Caco-2 (cell line): ENCODE measurements around the gene ATP2C2. TPM values are rescaled to one million over a fixed set of nuclear protein-coding genes. Genes with fewer than 3 reads are reported as not detected.

Experiments used
- BruUV-seq: library from RNA; stranded (reverse); fragments of 400-500 nt; replicated peaks from 2 replicates; lab custom pipeline; 2021; lab: Mats Ljungman, UMichigan
- CTCF ChIA-PET: fragments of 300-600 bp; sonication (Branson Sonifier 250); formaldehyde crosslinking; loops from one replicate; lab custom pipeline; 2022; ENCODE audit warnings: antibody characterized with exemption; lab: Charles Lee
- POLR2A ChIA-PET: fragments of 300-600 bp; sonication (Branson Sonifier 250); formaldehyde crosslinking; loops from one replicate; lab custom pipeline; 2022; ENCODE audit warnings: antibody characterized with exemption; lab: Charles Lee
- DNase-seq, 2 experiments: peaks; one replicate each; pipeline versions ENCODE4 v3.0.0 to v3.0.0-alpha.2; 2020 to 2022
- H3K27me3 ChIP-seq: replicated peaks from 2 replicates; pipeline ENCODE4 v1.6.0; 2011; ENCODE audit warnings: low read length; ENCODE audit not compliant: control insufficient read depth, insufficient read depth
- H3K36me3 ChIP-seq: 2 replicates; pipeline ENCODE4 v1.5.1; 2011; ENCODE audit warnings: low read length; ENCODE audit not compliant: control insufficient read depth, insufficient read depth
- H3K4me1 ChIP-seq: fragments of 250-450 bp; sonication (Bioruptor Pico); 2 replicates; pipeline ENCODE4 v1.5.1; 2020; ENCODE audit warnings: mild to moderate bottlenecking
- H3K4me3 ChIP-seq: 2 replicates; pipeline ENCODE4 v1.5.1; 2011; ENCODE audit warnings: low read depth, mild to moderate bottlenecking, control low read depth, low read length
- H3K9me3 ChIP-seq: fragments of 250-450 bp; sonication (Bioruptor Pico); 2 replicates; pipeline ENCODE4 v1.5.1; 2020; ENCODE audit warnings: mild to moderate bottlenecking, moderate library complexity
- H3K27ac Mint-ChIP-seq: one replicate; pipeline ENCODE4 v1.8.0; 2022; ENCODE audit warnings: mixed read lengths; ENCODE audit not compliant: unreplicated experiment
- H3K27me3 Mint-ChIP-seq: one replicate; pipeline ENCODE4 v1.8.0; 2022; ENCODE audit warnings: mixed read lengths; ENCODE audit not compliant: insufficient read depth, unreplicated experiment
- H3K36me3 Mint-ChIP-seq: one replicate; pipeline ENCODE4 v1.8.0; 2022; ENCODE audit warnings: mild to moderate bottlenecking, mixed read lengths; ENCODE audit not compliant: insufficient read depth, unreplicated experiment
- H3K4me1 Mint-ChIP-seq: one replicate; pipeline ENCODE4 v1.8.0; 2022; ENCODE audit warnings: low read depth, mixed read lengths; ENCODE audit not compliant: unreplicated experiment
- H3K4me3 Mint-ChIP-seq: one replicate; pipeline ENCODE4 v1.8.0; 2022; ENCODE audit warnings: mild to moderate bottlenecking, moderate library complexity, mixed read lengths; ENCODE audit not compliant: unreplicated experiment
- H3K9me3 Mint-ChIP-seq: one replicate; pipeline ENCODE4 v1.8.0; 2022; ENCODE audit warnings: mixed read lengths; ENCODE audit not compliant: unreplicated experiment
- intact Hi-C: fragments of 100-400 bp; cut with micrococcal nuclease; formaldehyde crosslinking; loops from one replicate; pipeline ENCODE4 v1.10.0; 2022; ENCODE audit not compliant: unreplicated experiment
- total RNA-seq: library from RNA; stranded (reverse); gene quantifications from 2 replicates; pipeline ENCODE4 v1.2.3, GENCODE V29; 2022
- TF ChIP-seq, protein P1 (sequence below), 2 experiments: fragments of 200-600 bp in 1 of 2; IDR thresholded peaks; 1 replicate in 1 of 2; 2 replicates in 1 of 2; pipeline versions ENCODE4 v1.5.1 to v1.8.0; 2011 to 2022; ENCODE audit warnings: antibody characterized with exemption in 1 of 2, control low read depth in 1 of 2, inconsistent platforms in 1 of 2, low read depth in 1 of 2, low read length in 1 of 2, mild to moderate bottlenecking in 1 of 2, moderate library complexity in 1 of 2; ENCODE audit not compliant: insufficient read depth in 1 of 2, severe bottlenecking in 1 of 2, unreplicated experiment in 1 of 2

ATP2C2 gene
- total RNA-seq, 1 experiment from 2014 or later, result 47.0 TPM

DNA sequence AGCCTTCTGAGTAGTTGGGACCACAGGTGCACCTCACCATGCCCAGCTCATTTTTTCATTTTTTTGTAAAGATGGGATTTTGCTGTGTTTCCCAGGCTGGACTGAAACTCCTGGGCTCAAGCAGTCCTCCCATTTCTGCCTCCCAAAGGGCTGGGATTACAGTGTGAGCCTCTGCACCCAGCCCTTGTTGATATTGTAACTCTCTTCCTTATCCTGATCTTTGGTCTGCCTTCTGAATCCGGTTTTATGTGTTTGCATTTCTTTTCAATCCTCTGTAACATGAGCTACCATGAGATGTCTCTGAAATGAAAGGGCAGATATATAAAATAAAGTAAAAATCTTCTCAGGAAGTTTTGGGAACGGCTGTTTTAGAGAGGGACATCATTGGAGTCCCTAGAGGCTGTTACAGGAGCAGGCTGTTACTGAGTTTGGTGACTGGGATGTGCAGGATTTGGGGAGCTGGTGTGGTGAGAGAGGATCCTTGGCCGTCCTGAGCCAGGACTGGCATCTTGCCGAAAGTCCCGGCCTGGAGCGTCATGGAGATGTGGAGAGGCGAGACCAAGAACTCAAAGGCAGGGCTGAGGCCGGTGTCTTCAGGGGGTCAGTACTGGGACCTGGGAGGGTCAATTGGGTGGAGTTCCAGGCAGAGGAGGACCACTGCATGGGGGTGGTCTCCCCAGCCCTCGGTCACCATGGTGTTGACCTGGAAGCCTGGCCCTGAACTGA is 39.4 kb downstream of the ATP2C2 start:
- no peak overlapping the region for H3K4me3 Mint-ChIP-seq
- H3K36me3 Mint-ChIP-seq, result peaks cover 24% of the 10 kb centered on the region
- Histone ChIP-seq H3K4me1 (no peaks in the 10 kb centered on the region), H3K9me3 (no peaks in the 10 kb centered on the region), H3K36me3 (no peaks in the 10 kb centered on the region; the same call in 1 of the 2 replicates), H3K4me3 (no peak overlapping the region), H3K27me3 (no peaks in the 10 kb centered on the region)
- no TSS peak for BruUV-seq
- peaks cover 6% of the 10 kb centered on the region for H3K4me1 Mint-ChIP-seq
- H3K27ac Mint-ChIP-seq, result no peak overlapping the region
- TF ChIP-seq, protein P1, sequence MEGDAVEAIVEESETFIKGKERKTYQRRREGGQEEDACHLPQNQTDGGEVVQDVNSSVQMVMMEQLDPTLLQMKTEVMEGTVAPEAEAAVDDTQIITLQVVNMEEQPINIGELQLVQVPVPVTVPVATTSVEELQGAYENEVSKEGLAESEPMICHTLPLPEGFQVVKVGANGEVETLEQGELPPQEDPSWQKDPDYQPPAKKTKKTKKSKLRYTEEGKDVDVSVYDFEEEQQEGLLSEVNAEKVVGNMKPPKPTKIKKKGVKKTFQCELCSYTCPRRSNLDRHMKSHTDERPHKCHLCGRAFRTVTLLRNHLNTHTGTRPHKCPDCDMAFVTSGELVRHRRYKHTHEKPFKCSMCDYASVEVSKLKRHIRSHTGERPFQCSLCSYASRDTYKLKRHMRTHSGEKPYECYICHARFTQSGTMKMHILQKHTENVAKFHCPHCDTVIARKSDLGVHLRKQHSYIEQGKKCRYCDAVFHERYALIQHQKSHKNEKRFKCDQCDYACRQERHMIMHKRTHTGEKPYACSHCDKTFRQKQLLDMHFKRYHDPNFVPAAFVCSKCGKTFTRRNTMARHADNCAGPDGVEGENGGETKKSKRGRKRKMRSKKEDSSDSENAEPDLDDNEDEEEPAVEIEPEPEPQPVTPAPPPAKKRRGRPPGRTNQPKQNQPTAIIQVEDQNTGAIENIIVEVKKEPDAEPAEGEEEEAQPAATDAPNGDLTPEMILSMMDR (IDR thresholded peaks at IDR 0.05; ENCODE audit: insufficient read depth in 1 of 2, low read depth in 1 of 2, low read length in 1 of 2, severe bottlenecking in 1 of 2, unreplicated experiment in 1 of 2), result no peak
- no peaks in the 10 kb centered on the region for H3K27me3 Mint-ChIP-seq
- intact Hi-C loops, result no loop called here
- no peak for DNase-seq
- ChIA-PET CTCF (no interaction called here), POLR2A (no interaction called here)
- no peaks in the 10 kb centered on the region for H3K9me3 Mint-ChIP-seq

DNA sequence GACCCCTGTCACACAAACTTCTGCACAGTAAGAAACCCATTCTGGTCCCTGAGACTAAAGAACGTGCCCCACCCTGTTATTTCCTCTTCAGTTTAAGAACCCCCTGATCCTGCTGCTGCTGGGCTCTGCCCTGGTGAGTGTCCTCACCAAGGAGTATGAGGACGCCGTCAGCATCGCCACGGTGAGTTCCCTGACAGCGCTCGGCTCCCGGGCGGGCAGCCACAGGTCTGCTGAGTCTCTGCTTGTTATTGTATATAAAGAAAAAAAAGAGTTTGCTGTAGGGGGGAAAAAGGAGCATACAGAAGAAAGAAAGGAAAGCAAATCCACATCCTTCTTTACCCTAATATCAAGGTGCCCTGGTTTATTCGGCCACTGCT is 40.0 kb downstream of the ATP2C2 start:
- no peak overlapping the region for H3K27ac Mint-ChIP-seq
- H3K36me3 Mint-ChIP-seq, result peaks cover 28% of the 10 kb centered on the region

DNA sequence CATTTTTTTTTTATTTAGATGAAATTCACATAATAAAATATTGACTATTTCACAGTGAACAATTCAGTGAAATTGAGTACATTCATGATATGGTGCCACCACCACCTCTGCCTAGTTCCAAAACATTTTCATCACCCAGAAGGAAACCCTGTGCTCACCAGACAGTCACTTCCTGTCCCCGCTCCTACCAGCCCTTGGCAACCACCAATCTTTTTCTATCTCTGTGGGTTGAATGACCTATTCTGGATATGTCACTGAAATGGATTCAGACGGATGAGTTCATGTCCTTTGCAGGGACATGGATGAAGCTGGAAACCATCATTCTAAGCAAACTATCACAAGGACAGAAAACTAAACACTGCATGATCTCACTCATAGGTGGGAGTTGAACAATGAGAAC is 40.5 kb downstream of the ATP2C2 start:
- H3K4me3 ChIP-seq, result no peak overlapping the region
- H3K4me1 Mint-ChIP-seq, result peaks cover 6% of the 10 kb centered on the region
- DNase-seq, result no peak
- peaks cover 33% of the 10 kb centered on the region for H3K36me3 Mint-ChIP-seq
- ChIA-PET POLR2A (no interaction called here), CTCF (no interaction called here)
- H3K27me3 ChIP-seq, result no peaks in the 10 kb centered on the region
- H3K27ac Mint-ChIP-seq, result no peak overlapping the region
- no peak overlapping the region for H3K4me3 Mint-ChIP-seq
- no peaks in the 10 kb centered on the region for H3K4me1 ChIP-seq
- no peaks in the 10 kb centered on the region; the same call in 1 of the 2 replicates for H3K36me3 ChIP-seq
- BruUV-seq, result no TSS peak
- TF ChIP-seq, protein P1 (IDR thresholded peaks at IDR 0.05; ENCODE audit: insufficient read depth in 1 of 2, low read depth in 1 of 2, low read length in 1 of 2, severe bottlenecking in 1 of 2, unreplicated experiment in 1 of 2), result no peak
- no peaks in the 10 kb centered on the region for H3K9me3 Mint-ChIP-seq
- intact Hi-C loops, result no loop called here
- no peaks in the 10 kb centered on the region for H3K27me3 Mint-ChIP-seq
- H3K9me3 ChIP-seq, result no peaks in the 10 kb centered on the region

More for the DNA sequence above, 40.0 kb downstream of the ATP2C2 start:
- POLR2A ChIA-PET, result no interaction called here
- CTCF ChIA-PET, result no interaction called here
- H3K4me1 ChIP-seq, result no peaks in the 10 kb centered on the region
- no peaks in the 10 kb centered on the region; the same call in 1 of the 2 replicates for H3K36me3 ChIP-seq
- H3K4me3 ChIP-seq, result no peak overlapping the region
- TF ChIP-seq, protein P1 (IDR thresholded peaks at IDR 0.05; ENCODE audit: insufficient read depth in 1 of 2, low read depth in 1 of 2, low read length in 1 of 2, severe bottlenecking in 1 of 2, unreplicated experiment in 1 of 2), result no peak
- no peaks in the 10 kb centered on the region for H3K9me3 ChIP-seq
- H3K9me3 Mint-ChIP-seq, result no peaks in the 10 kb centered on the region
- no TSS peak for BruUV-seq
- H3K4me3 Mint-ChIP-seq, result no peak overlapping the region
- no peaks in the 10 kb centered on the region for H3K27me3 Mint-ChIP-seq
- intact Hi-C loops, result no loop called here
- DNase-seq, result no peak
- peaks cover 6% of the 10 kb centered on the region for H3K4me1 Mint-ChIP-seq
- H3K27me3 ChIP-seq, result no peaks in the 10 kb centered on the region
